ENCODE data around the gene KRT80.

KRT80 gene

DNA sequence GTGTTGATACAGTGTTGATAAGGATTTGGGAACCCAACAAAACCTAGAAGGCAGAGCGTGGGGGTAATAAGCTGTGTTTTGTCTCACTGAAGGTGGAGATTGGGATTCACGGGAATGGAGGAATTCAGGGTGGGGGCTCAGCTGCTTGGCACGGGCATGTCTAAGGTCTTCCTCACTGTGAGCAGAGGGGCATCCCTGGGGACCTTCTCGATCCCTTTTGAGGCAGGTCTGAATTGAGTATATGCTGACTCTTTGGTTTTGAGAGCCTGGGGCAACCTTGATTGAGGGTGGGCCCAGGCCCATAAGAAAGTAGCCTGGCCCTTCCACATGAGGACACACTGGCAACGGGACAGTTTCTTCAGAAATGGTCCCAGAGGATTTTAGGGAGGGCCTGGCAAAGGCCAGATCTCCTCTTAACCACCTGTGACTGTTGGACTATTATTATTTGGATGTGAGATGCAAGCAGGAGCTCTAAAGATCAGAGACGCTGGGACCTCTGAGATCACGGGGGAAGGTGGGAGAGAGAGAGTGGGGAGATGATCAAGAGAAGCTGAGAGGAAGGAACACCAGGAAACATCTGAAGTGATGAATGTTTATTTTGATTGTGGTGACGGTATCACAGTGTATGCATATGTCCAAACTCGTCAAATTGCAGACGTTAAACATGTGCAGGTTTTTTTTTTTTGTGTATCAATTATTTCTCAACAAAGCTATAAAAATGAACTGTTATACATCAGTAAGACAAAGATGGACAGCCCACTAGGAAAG lies 63.9 kb downstream of the KRT80 start:
- DNase-seq (ENCODE audit: low read depth, low spot score) = no peak
- no peaks in the 10 kb centered on the region for H3K36me3 ChIP-seq (ENCODE audit: control insufficient read depth, insufficient read depth, low read length)
- no peaks in the 10 kb centered on the region for H3K27me3 ChIP-seq (ENCODE audit: control insufficient read depth, insufficient read depth, low read length)
- H3K9me3 ChIP-seq (ENCODE audit: control insufficient read depth, insufficient read depth, low read length) = no peaks in the 10 kb centered on the region
- no peak overlapping the region for H3K4me3 ChIP-seq (ENCODE audit: low read length)
- H3K27ac ChIP-seq (ENCODE audit: low read length) = no peak overlapping the region
- no CpG with 5 or more reads among the region's 10 CpGs for WGBS (ENCODE audit: insufficient coverage, insufficient read length)
- peaks cover 24% of the 10 kb centered on the region for H3K4me1 ChIP-seq (ENCODE audit: control insufficient read depth, insufficient read depth, low read length)

DNA sequence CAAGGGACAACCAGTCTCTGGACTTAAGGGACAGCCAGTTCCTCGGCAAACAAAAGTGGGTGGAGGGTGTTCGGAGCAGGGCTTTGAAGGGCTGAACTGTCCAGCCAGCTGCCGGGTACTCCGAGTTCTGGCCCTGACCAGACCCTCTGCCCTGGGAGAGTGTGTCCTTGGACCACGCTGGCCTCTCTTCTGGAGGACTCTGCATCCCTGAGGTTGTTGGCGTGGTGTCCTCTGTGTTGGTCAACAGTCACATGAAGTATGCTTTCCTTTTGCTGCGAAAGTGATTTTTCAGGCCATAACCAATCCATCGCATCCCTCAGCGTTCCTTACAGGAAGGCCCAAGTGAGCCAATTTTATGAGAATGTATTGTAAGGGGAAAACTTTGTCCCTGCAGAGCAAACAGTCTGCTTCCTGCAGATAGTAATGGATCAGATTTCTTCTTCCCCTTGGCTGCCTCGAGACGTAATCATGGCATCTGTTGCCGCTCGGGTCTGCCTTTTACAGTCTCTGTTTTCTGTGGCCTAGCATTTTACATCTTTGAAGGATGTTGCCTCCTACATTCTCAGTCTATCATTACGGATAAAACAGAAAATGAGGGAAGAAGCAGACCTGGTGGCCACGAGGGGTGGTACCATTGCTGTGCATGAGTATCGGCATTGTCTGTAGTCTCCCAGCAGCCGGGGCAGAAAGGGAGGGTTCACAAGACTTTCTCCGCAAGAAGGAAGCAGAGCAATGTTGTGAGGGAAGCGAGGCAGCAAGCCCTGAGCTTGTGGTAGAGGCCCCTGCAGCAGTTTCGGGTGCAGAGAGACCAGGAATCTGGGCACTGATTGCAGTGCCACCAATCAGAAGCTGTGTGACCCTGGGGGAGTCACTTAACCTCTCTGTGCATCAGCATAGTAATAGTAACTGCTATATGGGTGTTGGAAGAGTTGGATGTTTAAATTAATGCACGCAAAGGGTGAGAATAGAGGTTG lies 64.9 kb downstream of the KRT80 start:
- no peak overlapping the region for H3K4me3 ChIP-seq (ENCODE audit: low read length)
- no peaks in the 10 kb centered on the region for H3K27me3 ChIP-seq (ENCODE audit: control insufficient read depth, insufficient read depth, low read length)
- no peaks in the 10 kb centered on the region for H3K36me3 ChIP-seq (ENCODE audit: control insufficient read depth, insufficient read depth, low read length)
- no peak for DNase-seq (ENCODE audit: low read depth, low spot score)
- 100% methylated on average over 1 of the region's 21 CpGs for whole genome bisulfite sequencing (ENCODE audit: insufficient coverage, insufficient read length)
- H3K27ac ChIP-seq (ENCODE audit: low read length) = no peak overlapping the region
- H3K4me1 ChIP-seq (ENCODE audit: control insufficient read depth, insufficient read depth, low read length) = peaks cover 29% of the 10 kb centered on the region
- H3K9me3 ChIP-seq (ENCODE audit: control insufficient read depth, insufficient read depth, low read length) = no peaks in the 10 kb centered on the region

DNA sequence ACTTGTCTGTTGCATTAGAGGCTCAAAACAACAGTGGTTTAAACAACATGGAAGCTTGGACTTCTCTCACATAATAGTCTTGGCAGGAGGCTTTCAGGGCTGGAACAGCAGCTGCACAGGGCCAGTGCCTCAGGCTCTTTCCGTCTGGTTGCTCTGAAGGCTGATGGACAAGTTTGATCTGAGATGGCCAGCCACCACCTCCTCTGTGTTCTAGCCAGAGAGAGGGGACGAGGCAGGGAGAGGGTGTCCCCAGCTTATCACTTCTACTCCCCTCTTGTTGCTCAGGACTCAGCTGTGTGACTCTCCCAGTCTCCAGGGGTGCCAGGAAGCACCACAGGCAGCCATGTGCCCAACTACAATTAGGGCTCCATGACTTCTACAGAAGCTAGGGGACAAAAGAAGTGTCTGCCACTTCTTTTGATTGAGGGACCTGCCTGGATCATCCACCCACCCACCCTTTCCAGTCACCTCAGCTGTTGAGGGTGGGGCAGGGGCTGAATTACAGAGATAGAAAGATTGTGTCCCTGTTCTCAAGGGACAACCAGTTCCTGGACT lies 65.7 kb downstream of the KRT80 start:
- no peak for DNase-seq (ENCODE audit: low read depth, low spot score)
- Histone ChIP-seq H3K27ac (ENCODE audit: low read length) (peak overlapping the region; percentile 75), H3K4me3 (ENCODE audit: low read length) (no peak overlapping the region), H3K4me1 (ENCODE audit: control insufficient read depth, insufficient read depth, low read length) (peaks cover 29% of the 10 kb centered on the region), H3K9me3 (ENCODE audit: control insufficient read depth, insufficient read depth, low read length) (no peaks in the 10 kb centered on the region), H3K27me3 (ENCODE audit: control insufficient read depth, insufficient read depth, low read length) (no peaks in the 10 kb centered on the region), H3K36me3 (ENCODE audit: control insufficient read depth, insufficient read depth, low read length) (no peaks in the 10 kb centered on the region)
- no CpG with 5 or more reads among the region's 2 CpGs for WGBS (ENCODE audit: insufficient coverage, insufficient read length)

- H3K27ac ChIP-seq (ENCODE audit: low read length) = peak overlapping the region; percentile 75
- H3K27me3 ChIP-seq (ENCODE audit: control insufficient read depth, insufficient read depth, low read length) = no peaks in the 10 kb centered on the region
- no peaks in the 10 kb centered on the region for H3K9me3 ChIP-seq (ENCODE audit: control insufficient read depth, insufficient read depth, low read length)
- no peak for DNase-seq (ENCODE audit: low read depth, low spot score)
- H3K36me3 ChIP-seq (ENCODE audit: control insufficient read depth, insufficient read depth, low read length) = no peaks in the 10 kb centered on the region
- no CpG with 5 or more reads among the region's 6 CpGs for WGBS (ENCODE audit: insufficient coverage, insufficient read length)
- H3K4me1 ChIP-seq (ENCODE audit: control insufficient read depth, insufficient read depth, low read length) = peaks cover 25% of the 10 kb centered on the region
- no peak overlapping the region for H3K4me3 ChIP-seq (ENCODE audit: low read length)
Observed at GRCh38 chr12:52125476-52125900, 66.3 kb downstream of the KRT80 start.

DNA sequence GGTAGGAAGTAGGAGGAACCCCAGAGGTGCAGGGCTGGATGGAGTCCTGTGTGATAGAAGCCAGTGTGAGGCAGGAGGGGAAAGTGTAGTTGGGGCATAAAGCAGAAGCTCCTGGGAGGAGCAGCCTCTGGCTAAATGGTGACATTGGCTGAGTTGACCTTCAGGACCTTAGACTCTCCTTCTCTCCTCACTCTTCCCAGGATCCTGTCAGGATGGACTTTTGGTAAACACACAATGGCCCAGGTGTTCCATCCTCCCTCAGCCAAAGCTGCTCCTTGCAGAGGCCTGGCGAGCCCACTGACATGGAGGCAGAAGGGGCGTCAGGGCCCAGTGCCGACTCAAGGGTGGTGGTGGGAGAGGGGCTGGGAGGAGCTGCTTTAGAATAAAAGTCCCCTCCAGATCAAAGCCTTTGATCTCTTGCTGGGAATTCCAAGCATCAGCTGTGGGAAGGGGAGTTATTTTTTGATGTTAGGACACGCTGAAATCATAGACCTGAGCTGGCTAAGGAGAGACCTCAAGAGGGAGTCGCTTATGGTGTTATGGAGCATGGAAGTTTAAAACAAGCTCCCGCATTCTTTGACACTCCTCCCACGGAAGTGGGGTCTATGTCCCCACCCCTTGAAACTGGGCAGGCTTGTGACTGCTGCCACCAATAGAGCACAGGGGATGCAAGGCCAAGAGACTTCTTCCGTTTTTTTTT lies 68.2 kb downstream of the KRT80 start:
- no peak for DNase-seq (ENCODE audit: low read depth, low spot score)
- Histone ChIP-seq H3K9me3 (ENCODE audit: control insufficient read depth, insufficient read depth, low read length) (no peaks in the 10 kb centered on the region), H3K4me1 (ENCODE audit: control insufficient read depth, insufficient read depth, low read length) (peaks cover 30% of the 10 kb centered on the region), H3K4me3 (ENCODE audit: low read length) (no peak overlapping the region), H3K27me3 (ENCODE audit: control insufficient read depth, insufficient read depth, low read length) (no peaks in the 10 kb centered on the region), H3K36me3 (ENCODE audit: control insufficient read depth, insufficient read depth, low read length) (no peaks in the 10 kb centered on the region), H3K27ac (ENCODE audit: low read length) (no peak overlapping the region)
- no CpG with 5 or more reads among the region's 8 CpGs for WGBS (ENCODE audit: insufficient coverage, insufficient read length)

DNA sequence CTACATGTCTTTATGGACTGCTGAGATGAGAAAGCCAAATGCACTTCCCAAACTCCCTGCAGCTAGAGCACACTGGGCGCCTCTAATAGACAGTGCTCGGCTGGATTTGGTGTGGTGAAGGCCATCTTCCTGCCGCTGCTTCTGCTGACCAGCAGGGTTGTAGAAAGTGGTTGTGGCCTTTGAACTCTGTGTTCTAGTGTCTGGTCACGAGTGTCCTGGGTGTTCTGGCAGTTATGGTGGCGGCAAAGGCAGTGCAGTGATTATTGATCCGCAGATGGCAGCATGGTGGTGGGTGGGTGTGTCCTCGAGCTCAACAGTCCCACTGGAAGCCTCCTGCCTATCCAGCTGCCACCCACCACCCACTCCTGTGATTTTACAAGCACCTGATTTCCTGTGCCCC lies 68.9 kb downstream of the KRT80 start:
- no CpG with 5 or more reads among the region's 7 CpGs for WGBS (ENCODE audit: insufficient coverage, insufficient read length)

GRCh38 chr12:52122540-52122871 lies 69.3 kb downstream of the KRT80 start:
- no CpG with 5 or more reads among the region's 4 CpGs for WGBS (ENCODE audit: insufficient coverage, insufficient read length)
- H3K4me3 ChIP-seq (ENCODE audit: low read length) = no peak overlapping the region
- H3K27ac ChIP-seq (ENCODE audit: low read length) = no peak overlapping the region
- no peak for DNase-seq (ENCODE audit: low read depth, low spot score)
- H3K27me3 ChIP-seq (ENCODE audit: control insufficient read depth, insufficient read depth, low read length) = no peaks in the 10 kb centered on the region
- H3K4me1 ChIP-seq (ENCODE audit: control insufficient read depth, insufficient read depth, low read length) = peaks cover 30% of the 10 kb centered on the region
- H3K36me3 ChIP-seq (ENCODE audit: control insufficient read depth, insufficient read depth, low read length) = no peaks in the 10 kb centered on the region
- no peaks in the 10 kb centered on the region for H3K9me3 ChIP-seq (ENCODE audit: control insufficient read depth, insufficient read depth, low read length)

More for the DNA sequence above, 68.9 kb downstream of the KRT80 start:
- Histone ChIP-seq H3K36me3 (ENCODE audit: control insufficient read depth, insufficient read depth, low read length) (no peaks in the 10 kb centered on the region), H3K27me3 (ENCODE audit: control insufficient read depth, insufficient read depth, low read length) (no peaks in the 10 kb centered on the region), H3K4me3 (ENCODE audit: low read length) (no peak overlapping the region), H3K27ac (ENCODE audit: low read length) (no peak overlapping the region), H3K4me1 (ENCODE audit: control insufficient read depth, insufficient read depth, low read length) (peaks cover 30% of the 10 kb centered on the region), H3K9me3 (ENCODE audit: control insufficient read depth, insufficient read depth, low read length) (no peaks in the 10 kb centered on the region)
- DNase-seq (ENCODE audit: low read depth, low spot score) = no peak

GRCh38 chr12:52121824-52122539 lies 69.8 kb downstream of the KRT80 start:
- no CpG with 5 or more reads among the region's 18 CpGs for WGBS (ENCODE audit: insufficient coverage, insufficient read length)
- no peak for DNase-seq (ENCODE audit: low read depth, low spot score)
- Histone ChIP-seq H3K4me1 (ENCODE audit: control insufficient read depth, insufficient read depth, low read length) (peaks cover 29% of the 10 kb centered on the region), H3K9me3 (ENCODE audit: control insufficient read depth, insufficient read depth, low read length) (no peaks in the 10 kb centered on the region), H3K27me3 (ENCODE audit: control insufficient read depth, insufficient read depth, low read length) (no peaks in the 10 kb centered on the region), H3K36me3 (ENCODE audit: control insufficient read depth, insufficient read depth, low read length) (no peaks in the 10 kb centered on the region), H3K27ac (ENCODE audit: low read length) (no peak overlapping the region), H3K4me3 (ENCODE audit: low read length) (no peak overlapping the region)

- Histone ChIP-seq H3K27me3 (ENCODE audit: control insufficient read depth, insufficient read depth, low read length) (no peaks in the 10 kb centered on the region), H3K4me3 (ENCODE audit: low read length) (no peak overlapping the region), H3K4me1 (ENCODE audit: control insufficient read depth, insufficient read depth, low read length) (peaks cover 29% of the 10 kb centered on the region), H3K36me3 (ENCODE audit: control insufficient read depth, insufficient read depth, low read length) (no peaks in the 10 kb centered on the region), H3K27ac (ENCODE audit: low read length) (no peak overlapping the region), H3K9me3 (ENCODE audit: control insufficient read depth, insufficient read depth, low read length) (no peaks in the 10 kb centered on the region)
- no peak for DNase-seq (ENCODE audit: low read depth, low spot score)
- WGBS (ENCODE audit: insufficient coverage, insufficient read length) = no CpG with 5 or more reads among the region's 19 CpGs
Observed at GRCh38 chr12:52120951-52121823, 70.6 kb downstream of the KRT80 start.

Measured in iPS DF 6.9 (cell line).